ENCODE measurements around the gene TIMM21.
A peak's percentile ranks its signal among the peaks of the same experiment; 100 is the strongest.

TIMM21 gene, protein sequence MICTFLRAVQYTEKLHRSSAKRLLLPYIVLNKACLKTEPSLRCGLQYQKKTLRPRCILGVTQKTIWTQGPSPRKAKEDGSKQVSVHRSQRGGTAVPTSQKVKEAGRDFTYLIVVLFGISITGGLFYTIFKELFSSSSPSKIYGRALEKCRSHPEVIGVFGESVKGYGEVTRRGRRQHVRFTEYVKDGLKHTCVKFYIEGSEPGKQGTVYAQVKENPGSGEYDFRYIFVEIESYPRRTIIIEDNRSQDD

DNA sequence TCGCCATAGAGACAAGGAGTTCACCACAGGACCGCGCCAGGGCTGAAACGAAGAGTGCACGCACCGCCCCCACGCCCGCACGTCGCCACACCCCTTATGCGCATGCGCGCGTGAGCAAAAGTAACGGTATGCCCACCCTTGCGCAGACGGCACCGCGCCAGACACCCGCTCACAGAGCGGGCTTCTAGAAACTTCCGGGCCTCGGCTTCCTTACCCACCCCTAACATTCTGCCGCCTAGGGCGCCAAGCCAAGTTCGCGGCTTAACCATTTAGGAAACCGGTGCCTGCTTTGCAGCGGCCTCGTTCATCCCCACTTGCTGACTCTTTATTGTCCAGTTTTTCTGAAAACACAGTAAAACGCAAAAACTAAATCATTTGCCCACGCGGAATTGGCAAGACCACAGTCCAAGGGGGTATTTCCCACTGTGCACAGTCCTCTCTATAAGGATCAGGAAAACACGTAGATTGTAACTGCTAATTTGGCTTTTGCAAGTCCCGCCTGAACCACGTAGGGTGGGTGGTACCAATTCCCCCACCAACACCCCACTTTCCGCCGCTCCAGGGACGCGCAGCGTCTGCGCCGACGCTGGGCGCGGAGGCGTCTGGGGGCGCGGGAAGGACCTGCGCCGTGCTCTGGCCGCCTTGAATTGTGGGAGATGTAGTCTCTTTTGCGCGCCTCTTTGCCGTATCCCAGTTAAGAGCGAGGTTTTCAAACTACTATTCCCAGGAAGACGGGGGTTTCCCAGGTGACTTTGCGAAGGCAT, at the start of gene TIMM21, which contains the start of gene FBXO15:
TIMM21 (plus strand) TSS at position 745 of the 764 bp plus-strand sequence. CDS start 286 bp downstream, outside the sequence.
FBXO15 (minus strand) TSS at position 56 of the 764 bp plus-strand sequence; CDS start at position 7, 49 bp downstream.
- DNase-seq (ENCODE audit: low read depth in 3 of 3, low spot score in 1 of 3) = peak; percentile 90 to 92 (median 90)

DNA sequence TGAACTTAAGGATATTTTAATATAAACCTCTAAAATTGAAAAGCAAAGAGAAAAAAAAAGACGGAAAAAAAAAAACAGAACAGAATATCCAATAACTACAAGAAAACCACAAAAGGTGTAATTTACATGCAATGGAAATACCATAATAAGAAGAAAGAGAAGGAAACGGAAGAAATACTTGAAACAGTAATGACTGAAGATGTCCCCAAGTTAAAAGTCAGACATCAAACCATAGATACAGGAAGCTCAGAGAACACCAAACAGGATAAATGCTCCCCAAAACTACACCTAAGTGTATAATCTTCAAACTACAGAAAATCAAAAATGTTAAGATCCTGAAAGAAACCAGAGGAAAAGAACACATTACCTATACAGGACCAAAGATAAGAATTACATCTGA, 39.9 kb upstream of the TIMM21 start:
- no peak for DNase-seq (ENCODE audit: low read depth in 3 of 3, low spot score in 1 of 3)

DNA sequence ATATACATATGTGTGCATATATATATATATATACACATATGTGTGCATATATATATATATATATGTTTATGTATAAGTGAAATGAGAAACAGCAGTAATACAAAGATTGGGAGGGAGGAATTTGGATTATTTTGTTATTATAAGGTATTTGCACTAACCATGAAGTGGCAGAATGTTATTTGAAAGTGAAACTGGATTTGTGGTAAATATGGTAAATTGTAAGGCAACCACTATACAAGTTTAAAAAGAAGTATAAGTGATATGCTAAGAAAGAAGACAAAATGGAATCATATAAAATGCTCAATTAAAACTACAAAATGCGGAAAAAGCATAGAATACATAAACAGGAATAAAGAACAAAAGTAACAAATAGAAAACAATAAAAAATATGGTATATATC, 38.2 kb upstream of the TIMM21 start:
- no peak for DNase-seq (ENCODE audit: low read depth in 3 of 3, low spot score in 1 of 3)

DNA sequence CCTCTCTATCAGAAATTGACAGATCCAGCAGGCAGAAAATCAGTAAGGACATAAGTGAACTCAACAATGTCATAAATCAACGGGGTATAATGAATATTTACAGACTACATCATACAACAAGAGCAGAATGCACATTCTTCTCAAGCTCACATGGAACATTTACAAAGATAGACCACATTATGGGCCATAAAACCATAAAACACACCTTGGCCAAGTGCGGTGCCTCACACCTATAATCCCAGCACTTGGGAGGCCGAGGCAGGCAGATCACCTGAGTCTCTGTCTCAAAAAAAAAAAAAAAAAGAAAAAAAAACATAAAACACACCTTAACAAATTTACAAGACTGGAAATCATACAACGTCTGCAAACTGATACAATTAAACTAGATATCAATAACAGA, 37.3 kb upstream of the TIMM21 start:
- DNase-seq (ENCODE audit: low read depth in 3 of 3, low spot score in 1 of 3) = no peak

DNA sequence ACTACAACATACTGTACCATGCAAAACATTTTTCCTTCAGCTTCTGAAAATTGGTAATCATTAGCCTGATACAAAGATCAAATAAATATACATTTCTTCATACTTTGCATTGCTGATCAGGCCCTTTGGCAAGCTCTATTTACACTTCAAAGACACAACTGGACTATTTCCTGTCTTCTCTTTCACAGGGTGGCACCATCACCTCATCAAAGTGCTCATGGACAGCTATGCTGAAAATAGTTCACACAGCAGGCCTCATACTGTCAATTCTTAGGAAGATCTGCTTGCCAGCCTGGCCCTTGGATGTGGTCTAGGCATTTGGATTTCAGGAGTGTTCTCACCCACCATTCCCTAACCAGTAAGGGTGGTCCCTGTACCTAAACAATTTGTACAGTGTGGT, 34.6 kb upstream of the TIMM21 start:
- no peak for DNase-seq (ENCODE audit: low read depth in 3 of 3, low spot score in 1 of 3)

DNA sequence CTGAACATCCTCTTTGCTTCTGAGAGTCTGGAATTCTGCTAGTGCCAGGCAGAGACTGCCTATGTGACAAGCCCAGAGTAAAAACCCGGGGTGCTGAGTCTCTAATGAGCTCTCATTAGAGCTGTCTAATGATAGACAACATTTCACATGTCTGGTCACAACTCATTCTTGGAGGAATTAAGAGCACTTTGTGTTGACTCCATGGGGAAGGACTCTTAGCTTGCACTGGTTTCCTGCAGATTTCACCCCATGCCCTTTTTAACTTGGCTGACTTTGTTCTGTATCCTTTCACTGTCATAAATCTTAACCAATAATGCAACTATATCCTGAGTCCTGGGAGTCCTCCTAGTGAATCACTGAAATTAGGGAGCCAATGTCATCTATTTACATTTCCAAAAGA, 34.2 kb upstream of the TIMM21 start:
- no peak for DNase-seq (ENCODE audit: low read depth in 3 of 3, low spot score in 1 of 3)

DNA sequence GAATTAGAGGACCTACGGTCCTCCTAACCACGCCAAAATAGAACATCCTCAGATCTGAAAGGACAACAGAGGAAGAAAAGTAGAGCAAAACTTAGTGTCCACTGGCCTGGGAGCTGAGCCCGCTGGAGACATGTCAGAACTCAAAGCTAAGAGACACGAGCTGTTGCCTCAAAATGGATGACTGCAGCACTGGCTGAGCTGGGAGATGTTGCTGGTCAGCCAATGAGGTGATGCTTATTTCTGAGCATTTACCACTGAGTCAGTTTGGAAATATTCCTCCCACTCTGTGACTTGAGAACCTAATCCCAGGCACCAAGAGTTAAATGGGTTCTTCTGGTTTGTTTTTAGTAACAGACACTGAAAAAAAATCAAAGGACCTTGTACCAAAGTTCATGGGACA, 33.3 kb upstream of the TIMM21 start:
- DNase-seq (ENCODE audit: low read depth in 3 of 3, low spot score in 1 of 3) = no peak

DNA sequence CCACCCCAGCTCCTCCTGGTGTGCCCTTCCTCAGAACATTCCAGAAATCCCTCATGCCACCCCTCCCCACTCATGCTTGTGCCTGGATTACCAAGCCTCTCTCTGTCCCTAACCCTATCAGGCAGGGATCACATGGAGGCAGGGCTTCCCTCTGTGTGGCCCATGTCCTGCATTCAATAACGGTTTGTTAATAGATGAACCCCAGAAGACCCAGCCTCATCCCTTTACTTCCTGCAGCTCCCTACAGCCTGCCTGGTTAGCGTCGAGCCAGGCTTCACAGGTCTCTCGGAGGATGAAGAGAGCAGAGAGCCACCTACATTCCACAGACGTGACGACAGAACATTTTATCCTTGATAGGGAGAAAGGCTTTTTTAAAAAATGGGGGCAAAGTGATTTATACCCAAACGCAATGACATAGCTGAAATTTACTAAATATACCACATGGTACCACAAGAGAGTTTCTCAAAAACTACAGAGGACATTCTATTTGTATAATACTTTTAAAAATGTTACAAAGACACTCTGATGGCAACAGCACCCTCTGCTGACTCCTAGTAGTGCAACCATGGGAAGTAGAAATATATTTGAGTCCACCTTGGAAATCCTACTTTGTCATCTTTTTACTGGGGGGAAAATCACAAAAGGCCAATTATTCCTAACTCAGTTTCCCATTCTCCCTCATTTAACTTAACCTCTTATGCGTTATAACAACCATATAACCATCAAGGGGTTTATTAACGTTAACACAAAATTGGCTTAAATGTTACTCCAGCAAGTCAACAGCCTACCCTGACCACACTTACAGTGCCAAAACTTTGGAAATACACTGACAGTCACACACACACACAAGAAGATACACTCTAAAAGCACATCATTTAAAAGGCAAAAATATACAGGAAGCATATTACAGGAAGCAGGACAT, 31.4 kb upstream of the TIMM21 start:
- no peak for DNase-seq (ENCODE audit: low read depth in 3 of 3, low spot score in 1 of 3)

DNA sequence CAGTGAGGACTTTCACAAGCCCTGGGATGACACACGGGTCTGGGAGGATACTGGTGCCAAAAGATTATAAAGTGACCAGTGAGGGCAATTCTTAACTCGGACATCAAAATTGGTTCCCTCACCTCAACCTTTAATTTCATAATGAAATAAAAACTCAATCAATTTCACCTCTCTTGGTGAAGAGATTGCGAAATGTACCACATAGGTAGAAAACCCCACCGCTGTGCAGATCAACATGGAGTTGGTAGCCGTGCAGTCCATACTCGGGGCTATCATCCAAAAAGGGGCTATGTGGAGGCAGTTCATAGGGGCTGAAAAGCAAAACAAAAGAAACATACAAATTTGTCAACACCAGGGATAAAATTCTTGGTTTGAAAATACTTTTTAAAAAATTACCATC, 25.1 kb upstream of the TIMM21 start:
- no peak for DNase-seq (ENCODE audit: low read depth in 3 of 3, low spot score in 1 of 3)

DNA sequence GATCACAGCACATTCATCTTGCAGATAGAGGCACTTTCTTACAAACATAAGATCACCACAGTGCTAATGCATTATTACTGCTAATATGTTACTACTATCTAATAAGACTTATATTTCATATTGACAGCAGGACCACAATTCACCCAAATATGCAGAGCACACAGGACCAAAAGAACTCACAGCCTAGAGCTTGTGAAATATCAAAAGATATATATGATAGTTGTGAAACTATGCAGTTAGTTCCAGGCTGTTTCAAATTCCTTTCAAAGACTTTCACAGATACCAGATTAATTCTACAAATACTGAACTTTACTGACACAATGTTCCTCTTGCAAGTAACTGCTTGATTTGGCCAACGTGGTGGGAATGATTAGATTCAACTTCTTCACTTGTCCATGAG, 23.7 kb upstream of the TIMM21 start:
- DNase-seq (ENCODE audit: low read depth in 3 of 3, low spot score in 1 of 3) = no peak

DNA sequence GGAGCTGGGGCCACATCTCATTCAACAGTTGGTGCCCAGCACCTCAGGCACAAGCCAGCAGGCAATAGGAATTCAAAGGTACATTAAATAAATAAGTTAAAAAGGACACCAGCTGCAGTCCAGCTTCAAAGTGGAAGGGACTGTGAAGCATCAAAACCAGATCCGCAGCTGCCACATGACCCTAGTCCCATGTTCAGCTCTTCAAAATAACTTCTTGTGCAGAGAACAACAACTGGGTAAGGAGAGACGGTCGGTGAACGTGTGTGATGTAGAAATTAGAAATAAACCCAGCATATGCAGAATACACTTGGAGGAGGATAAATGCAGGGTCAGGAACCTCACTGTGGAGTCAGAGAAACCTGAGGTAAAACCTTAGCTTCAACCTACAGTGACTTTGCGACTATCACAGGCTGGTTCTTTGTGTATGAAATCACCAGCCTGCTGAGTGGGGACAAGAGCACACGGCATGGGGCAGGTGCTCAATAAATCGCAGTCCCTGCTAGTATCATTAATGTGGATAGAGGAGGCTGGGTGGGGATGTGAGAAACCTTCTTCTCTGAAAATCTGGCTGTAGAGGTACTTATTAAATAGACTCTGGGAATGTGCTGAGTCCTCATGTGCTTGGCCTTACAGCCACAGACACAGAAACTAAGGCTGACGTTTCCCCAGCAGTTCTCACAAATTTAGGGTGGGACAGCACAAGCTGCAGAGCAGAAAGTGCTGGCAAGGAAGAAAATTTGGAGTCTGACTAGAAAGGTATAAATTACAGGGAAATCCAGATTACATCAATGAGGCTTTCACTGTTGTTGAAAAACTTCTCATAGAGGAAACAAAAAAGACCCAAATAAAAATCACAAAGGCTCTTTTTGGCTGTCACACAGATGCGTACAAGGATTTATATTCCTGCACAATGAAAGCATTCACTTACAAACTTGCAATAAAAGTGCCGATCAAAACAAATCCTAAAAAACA, 21.4 kb upstream of the TIMM21 start:
- no peak for DNase-seq (ENCODE audit: low read depth in 3 of 3, low spot score in 1 of 3)

DNA sequence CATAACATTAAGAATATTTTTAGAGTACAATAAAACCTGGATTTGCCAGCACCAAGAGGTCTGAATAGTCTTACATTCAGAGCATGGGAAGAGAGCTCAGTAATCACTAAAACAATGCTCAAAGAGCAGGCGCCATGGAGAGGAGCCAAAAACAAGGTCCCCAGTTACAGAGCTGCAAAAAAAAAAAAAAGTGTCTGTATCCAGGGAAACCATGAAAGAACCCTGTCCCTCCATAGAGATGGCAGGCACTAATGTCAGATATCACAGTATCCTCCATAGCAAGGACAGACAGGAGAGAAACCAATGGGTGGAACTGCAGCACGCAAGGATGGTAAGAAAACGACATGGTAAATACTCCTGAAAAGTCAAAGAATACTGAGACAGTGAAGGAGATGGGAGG, 20.2 kb upstream of the TIMM21 start:
- no peak for DNase-seq (ENCODE audit: low read depth in 3 of 3, low spot score in 1 of 3)

DNA sequence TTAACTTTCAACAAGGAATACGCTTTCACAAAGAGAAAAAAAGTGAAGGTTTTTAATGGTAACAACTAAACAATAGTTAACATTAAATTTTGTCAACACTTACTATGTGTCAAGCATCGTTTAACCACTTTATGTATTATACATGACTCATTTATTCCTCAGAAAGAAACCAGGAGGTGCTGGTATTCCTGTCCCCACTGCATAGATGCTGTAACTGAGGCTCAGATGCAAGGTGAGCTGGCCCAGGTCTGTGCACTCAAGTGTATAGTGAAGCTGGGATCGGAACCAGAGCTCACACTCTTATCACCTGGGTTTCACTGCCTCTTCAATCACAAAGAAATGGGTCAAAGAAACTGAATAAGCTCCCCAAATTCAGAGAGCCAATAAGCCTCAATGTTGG, 17.2 kb upstream of the TIMM21 start:
- DNase-seq (ENCODE audit: low read depth in 3 of 3, low spot score in 1 of 3) = no peak

DNA sequence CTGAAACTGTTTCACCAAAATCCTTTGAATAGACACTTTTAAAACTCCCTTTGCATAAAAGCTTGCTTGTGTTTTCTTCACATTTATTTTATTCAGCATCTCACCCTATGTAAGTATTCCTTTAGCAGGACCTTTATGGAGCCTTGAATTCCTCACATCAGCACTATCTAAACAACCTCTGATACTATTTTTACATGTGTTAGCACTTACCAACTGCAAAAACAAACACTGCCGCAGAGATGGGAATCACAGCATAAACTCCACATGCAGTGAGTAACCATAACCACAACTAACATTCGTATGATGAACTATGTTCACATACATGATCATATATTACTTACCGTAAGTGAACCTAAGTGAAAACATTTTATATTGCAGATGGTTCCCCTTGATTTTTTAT, 16.1 kb upstream of the TIMM21 start:
- DNase-seq (ENCODE audit: low read depth in 3 of 3, low spot score in 1 of 3) = no peak

DNA sequence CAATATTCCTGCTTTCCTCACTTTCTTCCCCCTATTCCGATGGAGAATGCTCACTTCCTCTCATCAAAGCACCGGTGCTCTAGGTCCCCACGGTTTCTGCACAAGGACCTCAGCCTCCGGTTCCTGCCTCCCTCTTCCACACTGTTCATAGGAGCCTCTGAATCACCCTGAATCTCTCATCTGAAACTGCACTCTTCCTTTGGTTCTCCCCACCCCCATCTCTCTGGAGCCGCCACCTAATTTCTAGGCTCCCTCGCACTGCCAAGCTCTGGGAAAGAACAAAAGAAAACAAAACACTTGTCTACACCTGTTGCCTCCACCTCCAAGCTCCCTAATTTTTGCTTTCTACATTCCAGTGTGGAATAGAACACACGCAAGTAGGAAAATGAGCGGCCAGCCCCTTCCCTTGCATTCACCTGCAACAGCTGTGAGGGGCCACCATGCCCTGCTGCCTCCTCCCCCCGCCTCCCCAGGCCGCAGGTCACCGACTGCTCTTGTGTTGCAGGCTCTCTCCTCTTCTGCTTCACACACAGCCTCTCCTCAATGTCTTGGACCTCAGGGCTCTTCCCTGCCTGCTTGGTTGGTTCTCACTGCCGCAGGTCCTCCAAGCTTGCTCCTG, 10.3 kb upstream of the TIMM21 start:
- no peak for DNase-seq (ENCODE audit: low read depth in 3 of 3, low spot score in 1 of 3)

DNA sequence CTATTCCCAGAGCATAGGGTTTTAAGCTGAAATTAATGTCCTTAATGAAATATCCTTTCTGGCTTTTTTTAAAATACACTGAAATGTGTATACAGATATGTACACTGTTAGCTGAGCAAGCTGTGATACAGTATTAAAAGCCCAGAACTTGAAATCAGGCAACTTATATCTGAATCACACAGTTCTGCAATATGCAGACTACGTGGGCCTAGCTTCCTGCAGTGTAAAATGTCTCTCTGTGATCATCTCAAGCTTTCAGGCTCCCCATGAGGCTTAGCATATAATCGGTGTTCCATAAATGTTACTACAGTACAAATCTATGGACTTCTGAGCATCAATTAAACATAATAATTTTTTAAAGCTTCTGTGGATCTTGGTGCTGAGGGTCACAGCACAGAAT, 8.9 kb upstream of the TIMM21 start:
- DNase-seq (ENCODE audit: low read depth in 3 of 3, low spot score in 1 of 3) = no peak

DNA sequence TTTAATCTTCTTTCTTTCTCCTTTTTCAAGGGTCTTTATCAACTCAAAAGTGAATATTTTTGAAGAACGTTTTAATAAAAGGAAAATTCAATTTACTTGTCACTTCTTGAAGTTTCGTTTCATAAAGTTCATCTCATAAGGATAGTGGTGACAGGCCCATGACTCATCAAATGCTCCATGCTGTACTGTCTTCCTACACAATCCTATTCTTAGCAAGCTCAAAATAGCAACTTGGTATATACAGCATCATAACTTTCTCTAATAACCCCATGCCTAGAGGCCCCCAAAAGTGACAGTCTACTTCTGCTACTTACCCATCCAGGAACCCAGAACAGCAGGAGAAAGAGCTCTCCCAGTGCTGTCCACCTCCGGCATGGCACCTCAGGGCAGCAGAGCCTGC, 8.4 kb upstream of the TIMM21 start:
- DNase-seq (ENCODE audit: low read depth in 3 of 3, low spot score in 1 of 3) = no peak

DNA sequence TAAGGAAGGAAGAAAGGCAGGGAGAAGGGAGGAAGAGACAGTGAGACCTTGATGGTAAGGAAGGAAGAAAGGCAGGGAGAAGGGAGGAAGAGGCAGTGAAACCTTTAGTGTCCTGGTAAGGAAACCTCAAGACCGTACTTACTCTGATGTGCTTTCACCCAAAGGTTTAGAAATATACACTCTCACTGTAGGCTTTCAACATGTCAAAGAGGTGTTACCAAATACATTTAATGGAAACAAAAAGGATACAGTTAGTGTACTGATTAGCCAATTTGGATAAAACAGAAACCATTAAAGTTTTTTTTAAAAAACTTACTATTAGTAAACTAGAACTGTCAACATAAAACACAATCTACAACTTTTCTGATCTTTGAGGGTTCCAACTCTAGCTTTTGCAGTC, 7.7 kb upstream of the TIMM21 start:
- DNase-seq (ENCODE audit: low read depth in 3 of 3, low spot score in 1 of 3) = no peak

DNA sequence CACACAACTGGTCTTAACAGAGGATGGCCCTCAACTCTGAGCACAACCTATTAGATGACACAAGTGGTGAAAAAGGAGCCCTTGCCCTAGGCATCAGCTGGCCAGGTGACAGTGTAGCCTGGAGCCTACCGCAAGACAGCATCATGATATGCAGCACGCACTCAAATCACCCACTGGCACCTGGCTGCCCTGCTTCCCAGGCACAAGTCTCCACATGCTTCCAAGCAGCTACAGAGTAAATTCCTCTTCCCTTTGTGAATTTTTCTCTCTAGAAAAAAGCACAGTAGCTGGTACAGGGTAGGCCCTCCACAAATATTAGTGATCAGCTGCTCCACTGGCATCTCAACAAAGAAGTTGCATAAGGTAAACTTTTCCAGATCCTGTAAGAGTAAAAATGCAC, 6.7 kb upstream of the TIMM21 start:
- DNase-seq (ENCODE audit: low read depth in 3 of 3, low spot score in 1 of 3) = no peak

DNA sequence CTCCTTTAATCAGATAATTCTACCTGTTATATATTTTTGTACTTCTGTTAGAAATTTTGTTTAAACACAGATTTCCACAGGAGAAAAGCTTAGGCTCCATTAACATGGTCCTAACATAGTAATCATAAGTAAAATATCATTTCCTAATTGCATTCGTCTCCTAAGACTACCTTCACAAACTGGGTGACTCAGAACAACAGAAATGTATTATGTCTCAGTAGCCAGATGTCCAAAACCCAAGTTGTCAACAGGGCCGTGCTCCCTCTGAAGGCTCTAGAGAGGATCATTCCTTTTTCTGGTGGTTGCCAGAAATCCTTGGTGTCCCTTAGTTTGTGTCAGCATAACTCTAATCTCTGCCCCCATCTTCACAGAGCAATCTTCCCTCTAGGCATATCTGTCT, 6.1 kb upstream of the TIMM21 start:
- DNase-seq (ENCODE audit: low read depth in 3 of 3, low spot score in 1 of 3) = no peak
